Measurements from ENCODE around the gene ABLIM3.

DNA sequence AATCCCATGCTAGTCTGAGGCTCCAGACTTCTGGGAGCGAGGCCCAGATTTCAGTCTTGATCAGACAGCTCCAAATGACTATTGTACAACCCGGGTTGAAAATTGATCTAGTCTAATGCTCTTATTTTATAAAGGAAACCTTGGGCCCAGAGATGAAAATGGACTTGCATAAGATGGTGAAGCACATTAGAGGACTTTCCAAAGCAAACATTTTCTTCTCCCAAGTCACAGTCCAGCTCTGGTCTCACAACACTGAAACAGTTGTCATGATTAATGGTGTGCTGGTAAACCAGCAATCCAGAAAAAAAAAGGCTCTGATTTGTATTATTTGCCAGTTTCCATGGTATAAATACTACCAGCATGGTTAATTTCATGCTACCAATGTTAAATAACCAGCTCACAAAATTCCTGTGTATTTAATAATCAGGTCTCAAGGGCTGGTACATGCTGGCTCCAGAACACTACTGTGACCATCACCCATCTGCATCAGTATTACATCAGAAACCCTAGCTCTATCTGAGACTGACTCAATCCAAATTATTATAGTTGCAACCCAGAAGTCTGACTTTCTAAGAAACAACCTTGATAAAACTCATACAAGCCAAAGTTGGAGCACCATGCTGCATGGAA lies 32.5 kb upstream of the ABLIM3 start:
- TF ChIP-seq, protein P1, sequence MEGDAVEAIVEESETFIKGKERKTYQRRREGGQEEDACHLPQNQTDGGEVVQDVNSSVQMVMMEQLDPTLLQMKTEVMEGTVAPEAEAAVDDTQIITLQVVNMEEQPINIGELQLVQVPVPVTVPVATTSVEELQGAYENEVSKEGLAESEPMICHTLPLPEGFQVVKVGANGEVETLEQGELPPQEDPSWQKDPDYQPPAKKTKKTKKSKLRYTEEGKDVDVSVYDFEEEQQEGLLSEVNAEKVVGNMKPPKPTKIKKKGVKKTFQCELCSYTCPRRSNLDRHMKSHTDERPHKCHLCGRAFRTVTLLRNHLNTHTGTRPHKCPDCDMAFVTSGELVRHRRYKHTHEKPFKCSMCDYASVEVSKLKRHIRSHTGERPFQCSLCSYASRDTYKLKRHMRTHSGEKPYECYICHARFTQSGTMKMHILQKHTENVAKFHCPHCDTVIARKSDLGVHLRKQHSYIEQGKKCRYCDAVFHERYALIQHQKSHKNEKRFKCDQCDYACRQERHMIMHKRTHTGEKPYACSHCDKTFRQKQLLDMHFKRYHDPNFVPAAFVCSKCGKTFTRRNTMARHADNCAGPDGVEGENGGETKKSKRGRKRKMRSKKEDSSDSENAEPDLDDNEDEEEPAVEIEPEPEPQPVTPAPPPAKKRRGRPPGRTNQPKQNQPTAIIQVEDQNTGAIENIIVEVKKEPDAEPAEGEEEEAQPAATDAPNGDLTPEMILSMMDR (IDR thresholded peaks at IDR 0.05 in 2 of 3, conservative IDR thresholded peaks at IDR 0.05 in 1 of 3; ENCODE audit: borderline replicate concordance in 1 of 3, insufficient read depth in 1 of 3, low read depth in 2 of 3, low read length in 2 of 3): no peak
- TF ChIP-seq JUND (IDR thresholded peaks at IDR 0.05): no peak
- no peak for TF ChIP-seq MAX (IDR thresholded peaks at IDR 0.05)
- no peak for TF ChIP-seq TCF7L2 (IDR thresholded peaks at IDR 0.05; ENCODE audit: borderline replicate concordance, extremely low read depth, insufficient read depth, insufficient read length)
- TF ChIP-seq RAD21 (IDR thresholded peaks at IDR 0.05; ENCODE audit: low read depth): no peak
- no peak for TF ChIP-seq EZH2 (IDR thresholded peaks at IDR 0.05)
- no peak for TF ChIP-seq YY1 (IDR thresholded peaks at IDR 0.05; ENCODE audit: extremely low read depth, insufficient replicate concordance, low read depth, low read length)
- TF ChIP-seq SIN3A (IDR thresholded peaks at IDR 0.05; ENCODE audit: low read depth): no peak
- TF ChIP-seq, protein P2, sequence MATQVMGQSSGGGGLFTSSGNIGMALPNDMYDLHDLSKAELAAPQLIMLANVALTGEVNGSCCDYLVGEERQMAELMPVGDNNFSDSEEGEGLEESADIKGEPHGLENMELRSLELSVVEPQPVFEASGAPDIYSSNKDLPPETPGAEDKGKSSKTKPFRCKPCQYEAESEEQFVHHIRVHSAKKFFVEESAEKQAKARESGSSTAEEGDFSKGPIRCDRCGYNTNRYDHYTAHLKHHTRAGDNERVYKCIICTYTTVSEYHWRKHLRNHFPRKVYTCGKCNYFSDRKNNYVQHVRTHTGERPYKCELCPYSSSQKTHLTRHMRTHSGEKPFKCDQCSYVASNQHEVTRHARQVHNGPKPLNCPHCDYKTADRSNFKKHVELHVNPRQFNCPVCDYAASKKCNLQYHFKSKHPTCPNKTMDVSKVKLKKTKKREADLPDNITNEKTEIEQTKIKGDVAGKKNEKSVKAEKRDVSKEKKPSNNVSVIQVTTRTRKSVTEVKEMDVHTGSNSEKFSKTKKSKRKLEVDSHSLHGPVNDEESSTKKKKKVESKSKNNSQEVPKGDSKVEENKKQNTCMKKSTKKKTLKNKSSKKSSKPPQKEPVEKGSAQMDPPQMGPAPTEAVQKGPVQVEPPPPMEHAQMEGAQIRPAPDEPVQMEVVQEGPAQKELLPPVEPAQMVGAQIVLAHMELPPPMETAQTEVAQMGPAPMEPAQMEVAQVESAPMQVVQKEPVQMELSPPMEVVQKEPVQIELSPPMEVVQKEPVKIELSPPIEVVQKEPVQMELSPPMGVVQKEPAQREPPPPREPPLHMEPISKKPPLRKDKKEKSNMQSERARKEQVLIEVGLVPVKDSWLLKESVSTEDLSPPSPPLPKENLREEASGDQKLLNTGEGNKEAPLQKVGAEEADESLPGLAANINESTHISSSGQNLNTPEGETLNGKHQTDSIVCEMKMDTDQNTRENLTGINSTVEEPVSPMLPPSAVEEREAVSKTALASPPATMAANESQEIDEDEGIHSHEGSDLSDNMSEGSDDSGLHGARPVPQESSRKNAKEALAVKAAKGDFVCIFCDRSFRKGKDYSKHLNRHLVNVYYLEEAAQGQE (IDR thresholded peaks at IDR 0.05; ENCODE audit: low read depth): no peak

Data from HCT116 (cell line).